Pons (tissue), 1 donor: ENCODE results near the gene IQSEC3.

Experiments
- DNase-seq: peaks from one replicate; pipeline ENCODE4 v3.0.0-alpha.2; 2016; ENCODE audit warnings: low spot score

IQSEC3 gene

DNA sequence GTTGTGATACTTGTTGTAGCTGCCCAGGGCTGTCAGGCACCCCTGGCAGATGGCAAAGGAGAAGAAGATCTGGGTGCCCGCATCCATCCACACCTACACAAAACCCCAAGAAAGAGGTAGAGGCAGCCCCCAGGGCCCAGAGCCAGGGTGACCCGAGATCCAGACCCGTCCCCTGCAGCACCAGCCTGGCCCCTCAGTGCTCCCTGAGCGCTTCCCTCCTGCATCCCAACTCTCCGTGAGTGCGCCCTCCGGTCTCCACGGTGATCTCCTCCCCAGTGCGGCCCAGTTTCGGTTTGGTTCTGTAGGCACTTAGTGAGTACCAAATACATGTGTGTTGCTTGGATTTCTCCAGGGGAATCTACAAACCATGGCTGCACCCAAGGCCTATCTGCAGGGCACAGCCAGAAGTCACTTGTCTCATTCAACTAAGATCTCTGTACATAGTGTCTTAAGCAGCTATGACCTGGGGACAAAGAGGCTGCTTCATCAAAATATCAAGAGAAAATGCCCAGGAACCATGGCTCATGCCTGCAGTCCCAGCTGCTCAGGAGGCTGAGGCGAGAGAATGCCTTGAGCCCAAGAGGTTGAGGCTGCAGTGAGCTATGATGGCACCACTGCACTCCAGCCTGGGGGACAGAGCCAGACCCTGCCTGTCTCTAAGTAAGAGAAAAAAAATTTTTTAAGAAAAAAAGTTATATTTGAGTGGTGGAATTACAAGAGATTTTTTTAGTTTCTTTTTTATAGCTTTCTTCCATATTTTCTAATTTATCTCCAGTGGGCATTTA, 131.5 kb downstream of the IQSEC3 start:
- DNase-seq = no peak

DNA sequence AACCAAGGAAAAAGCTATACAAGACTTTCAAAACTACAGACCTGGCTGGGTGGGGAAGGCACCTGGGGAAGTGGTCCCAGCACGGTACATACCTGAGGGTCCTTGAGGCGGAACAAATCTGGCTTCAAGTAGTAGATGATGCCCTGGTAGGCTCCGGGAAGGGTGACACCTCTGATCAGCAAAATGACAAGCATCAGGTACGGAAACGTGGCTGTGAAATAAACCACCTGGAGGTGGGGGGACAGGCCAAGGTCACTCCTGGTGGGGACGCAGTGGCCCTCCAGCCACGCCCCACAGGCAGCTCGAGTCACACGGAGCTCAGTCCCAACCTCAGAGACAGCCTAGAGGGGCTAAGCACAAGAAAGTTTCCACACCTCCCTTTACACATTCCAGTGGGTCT, 132.1 kb downstream of the IQSEC3 start:
- DNase-seq = no peak

DNA sequence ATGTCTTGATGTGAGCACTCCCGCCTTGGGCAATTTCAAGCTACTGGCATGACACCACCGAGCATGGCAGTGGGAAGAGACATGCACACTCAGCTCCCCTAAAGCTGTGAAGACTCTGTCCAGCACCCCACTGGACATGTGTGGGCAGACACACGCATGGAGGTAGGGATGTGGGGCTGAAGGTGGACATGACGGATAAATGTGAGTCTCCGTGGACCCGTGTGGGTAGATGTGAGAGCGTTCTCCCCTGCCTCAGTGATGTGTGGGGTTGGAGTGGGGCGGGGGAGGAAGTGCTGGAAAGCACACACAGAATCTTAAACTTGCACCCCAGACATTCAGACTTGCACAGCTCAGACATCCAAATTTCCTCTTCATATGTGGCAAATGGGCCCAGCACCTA, 134.8 kb downstream of the IQSEC3 start:
- DNase-seq = no peak

DNA sequence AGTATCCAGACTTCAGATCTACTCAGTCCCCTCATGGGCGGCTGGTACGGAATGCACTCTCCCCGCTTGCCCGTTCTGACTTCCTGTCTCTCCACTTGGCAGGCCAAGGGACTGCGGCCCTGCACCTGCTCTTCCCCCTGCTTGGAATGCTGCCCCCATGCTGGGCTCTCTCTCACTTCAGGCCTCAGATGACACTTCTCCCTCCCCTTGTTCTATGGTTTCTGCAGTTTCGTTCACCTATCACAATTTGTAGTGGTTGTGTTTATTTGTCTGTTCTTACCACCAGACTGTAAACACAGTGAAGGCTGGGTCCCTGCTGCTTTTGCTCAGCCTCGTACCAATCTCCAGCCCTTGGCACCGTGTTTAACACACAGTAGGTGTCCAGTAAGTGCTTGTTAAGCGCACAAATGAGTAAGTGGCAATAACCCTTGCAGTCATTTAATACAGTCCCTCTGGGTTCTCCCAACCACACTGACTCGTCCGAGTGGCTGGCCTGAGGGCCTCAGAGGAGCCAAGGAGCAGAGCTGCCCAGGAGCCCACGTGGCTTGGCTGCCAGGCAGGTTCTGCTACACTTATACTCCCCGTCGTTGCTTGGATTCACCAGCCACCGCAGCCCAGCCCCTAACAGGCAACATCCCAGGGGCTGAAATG, 135.6 kb downstream of the IQSEC3 start:
- DNase-seq = no peak

DNA sequence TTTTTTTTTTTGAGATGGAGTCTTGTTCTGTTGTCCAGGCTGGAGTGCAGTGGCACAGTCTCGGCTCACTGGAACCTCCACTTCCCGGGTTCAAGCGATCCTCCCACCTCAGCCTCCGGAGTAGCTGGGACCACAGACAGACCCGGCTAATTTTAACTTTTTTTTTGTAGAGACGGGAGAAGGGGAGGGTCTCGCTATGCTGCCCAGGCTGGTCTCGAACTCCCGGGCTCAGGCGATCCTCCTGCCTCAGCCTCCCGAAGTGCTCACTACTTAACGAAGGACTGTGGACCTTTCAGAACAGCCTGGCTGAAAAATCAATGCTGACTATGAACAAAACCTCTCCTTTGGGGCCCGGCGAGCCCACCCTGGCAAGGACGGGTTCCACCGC, 136.5 kb downstream of the IQSEC3 start:
- DNase-seq = no peak

DNA sequence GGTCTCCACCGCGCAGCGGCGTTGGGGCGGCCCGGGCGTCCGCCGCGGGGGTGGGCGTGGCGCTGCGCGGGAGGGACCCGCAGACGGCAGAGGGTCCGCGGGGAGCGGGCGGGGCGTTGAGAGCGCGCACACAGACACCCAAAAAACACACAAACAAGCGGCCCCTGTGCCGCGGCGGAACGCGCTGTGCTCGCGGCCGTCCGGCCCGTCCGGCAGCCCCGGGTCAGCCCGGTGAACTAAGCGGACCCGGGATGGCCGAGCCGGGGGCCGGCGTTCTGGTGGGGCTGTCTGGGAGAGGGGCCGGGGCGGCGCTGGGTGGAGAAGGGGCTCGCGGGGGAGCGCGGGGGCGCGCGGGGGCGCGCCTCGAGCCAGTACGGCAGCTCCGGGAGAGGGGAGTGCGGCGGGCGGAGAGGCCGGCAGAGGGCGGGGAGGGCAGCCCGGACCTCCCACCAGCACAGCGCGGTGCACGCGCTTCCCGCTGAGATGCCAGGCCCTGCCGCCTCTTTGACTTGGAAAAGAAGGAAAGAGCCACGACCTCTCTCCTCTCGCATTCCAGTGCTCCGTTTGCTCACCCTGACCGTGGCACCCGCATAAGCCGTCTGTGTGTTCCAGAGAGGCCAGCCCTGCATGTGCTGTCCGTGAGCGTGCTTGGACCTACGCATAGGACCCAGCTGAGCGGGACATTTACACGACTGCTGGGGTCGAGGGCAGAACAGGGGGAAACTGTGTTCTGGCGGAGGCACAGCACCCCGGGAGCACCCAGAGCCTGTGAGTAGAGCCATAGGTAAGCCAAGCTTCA, 137.1 kb downstream of the IQSEC3 start:
- DNase-seq = no peak

DNA sequence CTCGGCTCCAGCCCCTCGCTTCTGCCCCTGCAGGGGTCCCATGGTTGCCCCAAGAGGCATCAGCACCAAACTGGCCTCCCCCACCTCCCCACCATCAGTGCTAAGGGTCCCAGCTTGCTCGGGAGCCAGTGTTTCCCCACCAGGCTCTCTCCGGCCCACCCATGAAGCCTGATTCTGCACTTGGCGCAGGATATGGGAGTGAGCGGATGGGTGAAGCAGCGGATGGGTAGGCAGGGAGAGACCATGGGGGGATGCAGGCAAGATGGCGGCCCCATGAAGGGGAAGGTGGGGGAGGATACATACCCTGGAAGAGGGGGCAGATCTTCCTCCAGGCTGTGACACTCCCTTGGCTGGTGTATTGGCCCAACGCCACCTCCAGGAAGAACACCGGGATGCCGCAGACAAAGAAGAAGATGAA, 137.7 kb downstream of the IQSEC3 start:
- DNase-seq = no peak

DNA sequence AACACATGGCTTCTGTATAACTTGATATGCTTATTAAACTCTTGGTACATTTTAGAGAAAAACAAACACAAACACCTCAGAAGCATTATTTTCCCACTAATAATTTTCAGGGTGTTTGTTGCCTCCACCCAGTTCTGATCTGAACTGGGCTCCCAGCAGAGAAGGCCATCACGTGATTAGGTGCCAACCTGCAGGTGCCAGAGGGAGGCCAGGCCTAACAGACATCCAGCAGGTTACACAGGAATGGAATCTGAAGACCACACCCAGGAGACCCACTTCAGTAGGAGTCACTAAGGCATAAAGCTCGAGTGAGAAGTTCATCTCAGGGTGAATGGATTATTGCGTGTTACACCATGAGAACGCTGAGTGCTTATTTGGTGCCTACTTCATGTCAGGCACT, 138.5 kb downstream of the IQSEC3 start:
- no peak for DNase-seq

DNA sequence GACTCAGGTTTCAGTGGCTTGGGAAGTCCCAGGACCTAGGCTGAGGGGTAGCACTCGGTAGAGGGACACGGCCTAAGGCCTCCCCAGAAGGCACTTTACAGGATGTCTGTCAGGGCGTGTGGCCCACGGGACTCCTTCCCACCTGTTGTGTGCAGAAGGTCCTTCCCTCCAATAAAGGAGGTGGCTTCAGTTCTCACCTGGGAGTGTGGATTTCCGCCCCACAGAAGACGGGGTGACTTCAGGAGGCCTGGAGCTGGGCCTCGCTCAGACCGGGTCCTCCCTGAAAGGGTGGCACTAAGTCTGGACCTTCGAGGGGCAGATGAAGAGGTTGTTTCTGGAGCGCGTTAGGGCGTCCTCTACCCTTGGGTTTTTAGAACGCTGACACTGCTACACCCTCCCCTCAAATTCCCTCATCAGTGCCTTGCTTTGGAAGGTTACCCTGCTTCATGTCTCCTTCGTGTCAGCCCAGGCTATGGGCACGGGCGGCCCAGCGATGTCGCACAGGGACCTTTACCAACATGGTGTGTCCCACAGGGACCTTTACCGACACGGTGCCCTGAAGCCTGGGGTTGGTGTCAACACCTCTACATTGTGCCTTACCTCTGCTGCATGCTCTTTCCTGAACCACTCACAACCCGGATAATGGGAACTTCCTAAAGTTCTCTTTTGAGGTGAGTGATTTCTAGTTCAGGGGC, 140.3 kb downstream of the IQSEC3 start:
- DNase-seq = no peak

DNA sequence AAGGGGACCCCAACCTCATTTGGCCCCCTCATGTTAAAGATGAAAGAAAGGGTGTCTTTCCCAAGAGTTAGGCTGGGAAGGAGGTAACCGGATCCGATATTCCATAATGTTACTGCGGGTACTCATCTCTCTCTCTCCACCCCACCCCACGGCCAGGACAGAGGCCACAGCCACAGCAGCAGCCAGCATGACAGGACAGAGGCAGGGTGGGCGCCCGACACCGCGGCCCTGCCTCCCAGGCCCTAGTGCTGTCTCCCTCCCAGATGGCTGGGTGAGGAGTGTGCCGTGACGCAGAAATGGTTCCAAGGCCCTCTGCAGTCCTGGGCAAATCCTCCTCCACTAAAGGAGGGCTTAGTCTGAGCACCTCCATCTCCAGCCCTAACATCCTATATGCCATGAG, 141.2 kb downstream of the IQSEC3 start:
- DNase-seq = no peak

DNA sequence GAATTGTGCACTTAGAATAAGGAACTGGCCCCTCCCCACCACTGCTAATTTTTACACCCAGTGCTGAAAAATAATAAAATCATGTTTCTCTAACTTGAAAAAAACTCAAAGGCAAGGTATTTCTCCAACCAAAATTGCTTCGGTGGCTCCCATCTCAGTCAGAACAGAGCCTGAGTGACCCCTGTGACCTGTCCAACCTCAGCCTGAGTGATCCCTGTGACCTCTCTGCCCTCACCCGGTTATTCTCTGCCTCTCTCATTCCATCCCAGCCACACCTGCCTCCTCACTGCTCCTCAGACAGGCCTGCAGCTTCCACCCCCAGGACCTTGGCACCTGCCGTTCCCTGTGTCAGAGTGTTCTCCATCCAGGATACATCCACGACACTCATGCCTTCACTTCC, 142.2 kb downstream of the IQSEC3 start:
- no peak for DNase-seq

DNA sequence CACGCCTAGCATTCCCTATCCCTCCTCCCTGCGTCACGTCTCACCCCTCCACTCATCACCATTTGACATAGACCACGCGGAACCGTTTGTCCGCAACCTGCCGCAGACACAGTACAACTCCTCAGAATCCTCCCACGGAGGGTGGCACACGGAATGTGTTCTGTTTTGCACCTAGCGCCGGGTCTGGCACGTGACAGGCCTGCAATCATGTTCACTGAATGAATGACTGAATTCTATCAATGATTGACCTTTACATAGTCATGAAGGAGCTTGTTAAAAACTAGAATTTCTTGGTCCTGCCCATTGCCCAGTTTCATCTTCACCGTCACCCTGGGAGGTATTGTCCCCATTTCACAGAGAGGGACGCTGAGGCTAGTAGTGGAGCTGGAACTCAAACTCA, 142.7 kb downstream of the IQSEC3 start:
- DNase-seq = no peak

DNA sequence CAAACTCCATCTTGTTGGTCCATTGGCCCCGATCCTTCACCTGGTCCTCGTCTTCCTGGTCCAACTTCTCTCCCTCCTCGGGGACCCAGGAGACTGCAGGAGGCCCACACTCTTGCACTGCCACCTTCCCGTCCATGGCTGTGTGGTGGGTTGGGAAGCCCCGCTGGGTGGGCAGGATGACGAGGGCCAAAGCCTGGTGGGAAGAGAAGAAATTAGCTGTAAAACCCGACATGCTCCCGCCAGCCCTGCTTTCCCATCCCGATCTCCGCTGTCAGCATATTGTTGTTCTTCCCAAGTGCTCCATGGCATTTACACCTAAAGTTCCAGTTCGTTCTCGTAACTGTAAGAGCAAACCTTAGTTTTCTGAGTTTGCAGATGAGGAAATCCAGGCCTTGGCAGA, 143.3 kb downstream of the IQSEC3 start:
- DNase-seq = no peak

DNA sequence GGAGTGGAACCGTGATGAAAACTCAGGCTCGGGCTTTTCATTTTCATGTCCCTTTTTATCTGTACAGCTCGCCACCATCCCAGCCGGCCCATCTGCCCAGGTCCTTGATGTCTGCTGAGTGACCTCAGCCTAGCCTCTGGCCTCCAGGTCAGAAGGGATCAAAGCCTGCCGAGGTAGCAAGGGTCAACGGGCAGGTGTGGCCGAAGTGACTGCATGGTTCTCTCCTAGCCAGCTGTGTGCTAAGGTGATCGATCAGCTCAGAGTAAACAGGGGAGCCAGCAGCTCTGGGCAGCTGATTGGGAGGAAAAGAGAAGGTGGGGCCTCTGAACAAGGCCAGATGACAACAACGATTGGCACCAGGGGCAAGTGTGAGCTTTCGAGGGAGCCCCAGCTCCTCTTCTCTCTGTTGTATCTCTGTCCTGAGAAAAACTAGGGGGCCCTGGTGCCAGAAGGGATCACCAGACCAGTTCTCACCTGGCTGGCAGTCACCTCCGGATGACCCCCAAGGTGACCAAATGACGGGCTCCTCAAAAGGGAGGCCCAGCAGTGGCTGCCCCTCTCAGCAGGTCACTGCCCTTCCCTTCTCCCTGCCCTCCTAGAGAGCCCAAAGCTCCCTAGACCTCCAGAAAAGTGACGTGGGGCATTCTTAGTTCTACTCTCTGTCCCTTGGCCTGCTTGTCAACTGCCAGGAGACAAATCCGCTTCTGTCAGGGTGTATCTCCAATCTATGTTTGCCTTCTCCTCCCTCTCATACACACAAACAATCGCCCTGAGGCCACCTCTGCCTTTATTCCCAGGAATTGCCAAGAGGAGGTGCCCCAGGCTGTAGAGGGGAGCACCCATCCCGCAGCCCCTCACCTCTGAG, 143.9 kb downstream of the IQSEC3 start:
- no peak for DNase-seq

DNA sequence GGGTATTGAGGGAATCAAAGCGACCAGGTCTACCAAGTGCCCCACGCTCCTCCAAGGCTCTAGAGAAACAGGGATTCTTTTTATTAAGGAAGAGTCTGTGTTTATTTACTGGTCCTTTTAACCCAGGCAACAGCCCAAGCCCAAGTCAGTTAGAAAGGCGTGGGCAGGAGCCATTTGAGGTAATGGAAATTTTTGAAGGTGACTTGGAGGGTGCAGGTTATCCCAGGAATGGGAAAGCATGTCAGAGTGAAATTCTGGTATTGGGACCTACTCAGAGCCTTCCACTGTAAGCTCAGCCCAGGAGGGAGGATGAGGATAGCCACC, 144.5 kb downstream of the IQSEC3 start:
- no peak for DNase-seq

DNA sequence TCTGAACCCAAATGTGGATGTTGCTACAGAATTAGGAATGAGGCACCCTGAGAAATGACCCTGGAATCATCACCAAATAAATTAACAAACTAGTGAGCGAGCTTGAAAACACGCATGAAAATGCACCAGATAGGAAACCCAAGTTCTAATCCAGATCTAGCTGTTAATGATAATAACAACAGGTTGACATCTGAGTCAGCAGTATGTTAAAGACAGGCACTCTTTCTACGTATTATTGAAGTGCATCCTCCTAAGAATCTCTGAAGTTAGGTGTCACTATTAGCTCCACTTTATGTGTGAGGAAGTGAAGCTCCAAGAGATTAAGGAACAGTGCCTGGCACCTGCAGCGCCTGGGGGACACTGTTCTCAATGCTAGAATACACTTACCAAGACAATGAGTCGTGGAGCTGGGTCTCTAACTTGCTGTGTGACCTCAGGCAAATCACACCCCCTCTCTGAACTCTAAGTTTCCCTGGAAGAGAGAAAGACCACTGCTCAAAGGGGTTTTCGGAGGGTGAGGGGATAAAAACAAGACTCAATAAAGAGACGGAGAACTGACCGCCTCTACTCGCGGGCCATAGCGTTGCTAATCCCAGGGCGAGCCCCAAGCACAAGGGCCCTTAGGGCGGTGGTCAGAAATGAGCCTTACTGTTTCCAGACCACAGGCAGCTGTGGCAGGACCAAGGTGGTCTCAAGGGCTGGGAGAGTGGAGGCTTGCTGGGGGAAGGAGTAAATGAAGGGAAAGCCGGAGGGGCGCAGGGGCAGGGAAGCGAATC, 145.3 kb downstream of the IQSEC3 start:
- DNase-seq = no peak

DNA sequence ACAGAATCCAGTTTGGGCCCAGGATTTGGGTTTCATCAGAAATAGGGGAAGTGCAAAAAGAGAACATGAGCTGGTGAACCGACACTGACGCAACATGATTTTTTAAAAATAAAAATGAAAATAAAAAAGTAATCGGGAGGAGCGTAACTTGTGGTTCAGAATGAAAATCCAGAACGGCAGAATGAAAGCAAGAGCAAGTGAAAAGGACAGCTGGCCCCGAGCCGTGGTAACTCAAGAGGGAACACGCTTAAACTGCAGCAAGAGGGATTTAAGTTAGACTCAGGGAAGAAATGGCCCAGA, 145.8 kb downstream of the IQSEC3 start:
- no peak for DNase-seq

DNA sequence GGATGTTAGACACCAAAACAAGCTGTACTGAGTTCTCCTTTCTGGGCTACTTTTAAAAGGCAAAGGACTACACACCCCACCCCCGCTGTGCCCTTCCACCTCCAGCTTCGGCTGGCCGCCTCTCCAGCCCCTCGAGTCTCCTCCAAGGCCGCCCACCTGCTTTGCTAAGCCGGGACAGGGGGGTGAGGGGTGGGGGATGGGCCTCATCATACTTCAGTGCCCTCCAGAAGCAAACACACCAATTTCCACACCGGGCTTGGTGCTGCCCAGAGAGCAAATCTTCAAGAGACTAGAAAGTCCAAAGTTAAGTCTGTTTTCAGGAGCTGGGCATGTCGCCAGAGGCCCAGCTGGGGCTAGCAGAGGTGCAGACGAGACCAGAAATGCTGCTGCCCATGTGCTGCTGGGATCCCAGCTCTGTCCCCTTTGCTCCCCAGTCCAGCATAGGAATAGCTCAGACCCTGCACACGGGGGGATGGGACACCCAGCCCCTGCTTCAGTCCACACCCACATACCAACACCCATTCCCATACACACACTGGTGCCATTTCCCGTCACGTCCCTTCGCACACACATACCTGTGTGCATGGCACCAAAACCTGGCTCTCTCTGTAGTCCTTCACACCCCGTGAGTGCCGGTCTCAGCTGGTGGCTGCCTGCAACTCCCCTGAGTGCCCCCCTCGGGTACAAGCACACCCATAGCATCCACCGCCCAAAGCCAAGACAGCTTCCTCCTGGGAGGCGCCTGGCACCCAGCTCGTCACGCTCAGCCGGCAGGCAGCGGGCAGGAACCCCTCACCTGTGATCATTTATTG, 146.4 kb downstream of the IQSEC3 start:
- DNase-seq = no peak

DNA sequence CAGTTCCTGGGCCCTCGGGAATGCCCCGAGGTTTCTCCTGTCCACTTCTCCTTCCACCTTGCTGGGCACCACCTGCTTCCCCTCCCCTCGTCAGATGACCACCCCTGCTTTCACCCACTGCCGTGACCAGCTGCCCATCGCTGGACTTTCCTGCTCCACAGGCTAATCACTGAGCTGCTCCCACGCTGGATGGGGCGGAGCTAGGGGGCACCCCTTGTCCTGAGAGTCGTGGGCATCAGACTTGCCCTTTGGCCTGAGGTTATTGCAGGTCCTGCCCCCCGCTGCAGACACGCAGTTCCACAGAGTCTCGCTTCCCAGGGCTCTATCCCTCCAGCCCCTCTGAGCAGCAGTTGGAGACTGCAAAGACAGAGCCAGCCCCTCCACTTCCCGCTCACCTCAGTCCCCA, 147.0 kb downstream of the IQSEC3 start:
- no peak for DNase-seq
